ENCODE data around the gene PROK2.

The PROK2 gene, protein sequence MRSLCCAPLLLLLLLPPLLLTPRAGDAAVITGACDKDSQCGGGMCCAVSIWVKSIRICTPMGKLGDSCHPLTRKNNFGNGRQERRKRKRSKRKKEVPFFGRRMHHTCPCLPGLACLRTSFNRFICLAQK

DNA sequence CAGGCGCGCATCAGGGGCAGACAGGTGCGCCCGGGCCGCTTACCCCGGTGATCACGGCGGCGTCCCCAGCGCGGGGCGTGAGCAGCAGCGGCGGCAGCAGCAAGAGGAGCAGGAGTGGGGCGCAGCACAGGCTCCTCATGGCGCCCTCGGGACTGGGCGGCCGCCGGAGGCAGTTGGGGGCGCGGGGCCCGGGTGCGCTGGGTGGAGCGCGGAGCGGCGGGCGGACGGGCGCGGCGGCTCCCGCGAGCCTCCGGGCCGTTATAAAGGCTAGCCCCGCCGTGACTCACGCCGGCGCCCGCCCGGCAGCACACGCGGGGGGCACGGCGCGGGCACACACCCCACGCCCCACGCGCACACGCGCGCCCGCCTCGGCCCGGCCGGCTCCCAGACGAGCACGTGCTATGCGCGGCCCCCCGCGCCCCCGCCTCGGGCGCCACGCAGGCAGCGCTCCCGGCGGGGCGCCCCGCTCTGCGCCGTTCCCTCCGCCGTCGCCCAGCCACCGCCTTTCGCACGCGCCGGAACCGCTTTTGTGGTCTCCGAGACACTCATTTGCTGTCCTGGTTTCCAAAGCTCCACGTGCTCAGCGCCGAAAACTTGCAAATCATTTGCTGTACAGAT is at the start of gene PROK2:
PROK2 (minus strand) TSS at position 235 of the 618 bp plus-strand sequence; CDS start at position 139, 96 bp downstream.
- DNase-seq (ENCODE audit: low read depth in 2 of 2): no peak

DNA sequence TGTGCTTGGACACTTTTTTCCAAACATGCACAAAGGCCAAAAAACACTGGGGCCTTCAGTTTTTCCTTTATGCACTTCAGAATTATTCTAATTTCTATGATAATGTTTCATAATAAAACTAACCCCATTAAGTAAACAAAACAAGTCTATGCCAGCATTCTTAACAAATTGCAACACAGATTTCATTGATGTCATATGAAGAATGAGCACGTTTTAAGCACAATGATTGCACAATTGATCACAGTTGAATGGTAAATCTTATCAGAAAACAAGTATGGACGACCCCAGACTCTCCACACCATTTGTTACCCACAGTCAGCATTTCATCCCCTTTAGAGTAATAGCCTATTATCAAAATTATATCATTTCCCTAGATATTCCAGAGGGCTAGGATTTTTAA is 46.7 kb upstream of the PROK2 start:
- no peak for DNase-seq (ENCODE audit: low read depth in 2 of 2)

DNA sequence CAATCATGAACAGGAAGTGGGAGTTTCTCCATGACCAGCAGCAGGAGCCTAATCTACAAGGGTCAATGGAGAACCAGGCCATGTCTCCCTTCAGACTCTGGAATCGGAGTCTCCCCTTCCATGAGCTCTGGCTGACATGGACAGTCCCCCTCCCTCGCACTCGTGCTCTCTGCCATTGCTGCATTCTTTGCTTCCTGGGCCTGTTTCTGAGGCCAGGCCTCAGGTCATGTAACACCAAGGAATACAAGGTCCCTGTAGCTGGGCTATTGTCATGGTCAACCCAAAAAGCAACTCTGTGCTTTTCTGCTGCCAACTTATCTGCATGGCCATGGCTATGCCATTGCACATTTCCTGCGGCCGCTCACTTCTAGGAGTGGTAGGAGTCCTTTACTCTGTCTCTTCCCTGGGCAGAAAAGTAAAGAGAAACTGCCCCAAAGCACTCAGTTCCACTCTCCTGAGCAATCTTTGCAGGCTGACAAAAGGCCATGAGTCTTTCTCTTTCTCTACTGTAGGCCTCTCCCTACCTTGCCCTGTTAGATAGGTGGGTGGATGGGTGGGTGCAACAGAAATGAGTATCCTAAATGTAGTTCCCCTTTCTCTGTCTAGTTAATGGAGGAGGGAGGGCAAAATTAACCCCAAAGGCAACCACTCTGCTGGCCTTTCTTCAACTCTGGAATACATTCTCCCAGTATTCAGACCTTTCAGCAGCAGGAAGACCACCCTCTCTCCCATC is 40.8 kb upstream of the PROK2 start:
- no peak for DNase-seq (ENCODE audit: low read depth in 2 of 2)

DNA sequence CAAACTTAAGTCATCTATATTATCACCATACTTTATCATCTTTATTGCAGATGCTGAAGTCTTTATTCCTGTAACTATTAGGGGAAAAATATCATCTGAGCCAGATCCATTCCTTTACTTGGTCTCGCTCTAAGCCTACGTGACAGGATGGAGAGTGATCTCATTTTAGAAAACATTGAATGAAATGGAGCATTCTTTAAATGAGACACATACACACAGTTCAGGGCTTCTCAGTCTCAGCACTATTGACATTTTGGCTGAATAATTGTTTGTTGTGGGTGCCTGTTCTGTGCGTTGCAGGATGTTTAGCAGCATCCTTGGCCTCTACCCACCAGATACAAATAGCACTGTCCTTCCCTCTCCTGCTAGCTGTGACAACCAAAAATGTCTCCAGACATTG is 36.2 kb upstream of the PROK2 start:
- DNase-seq (ENCODE audit: low read depth in 2 of 2): no peak

DNA sequence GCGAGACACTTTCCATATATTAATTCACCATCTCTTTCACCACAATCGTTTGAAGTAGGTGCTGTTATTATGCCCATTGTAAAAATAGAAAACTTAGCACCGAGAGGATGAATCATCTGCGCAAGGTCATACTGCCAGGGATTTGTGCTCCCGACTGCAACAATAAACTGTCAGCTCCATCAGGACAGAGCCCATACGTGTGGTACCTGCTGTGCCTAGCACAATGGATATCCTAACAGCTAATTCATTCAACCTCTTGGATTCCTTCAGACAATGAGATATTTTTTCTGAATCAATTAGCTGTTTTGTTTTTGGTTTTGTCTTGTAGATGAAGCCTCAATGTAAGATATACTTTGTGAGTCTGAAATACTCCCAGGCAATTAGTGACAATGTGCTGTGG is 32.3 kb upstream of the PROK2 start:
- DNase-seq (ENCODE audit: low read depth in 2 of 2): no peak

DNA sequence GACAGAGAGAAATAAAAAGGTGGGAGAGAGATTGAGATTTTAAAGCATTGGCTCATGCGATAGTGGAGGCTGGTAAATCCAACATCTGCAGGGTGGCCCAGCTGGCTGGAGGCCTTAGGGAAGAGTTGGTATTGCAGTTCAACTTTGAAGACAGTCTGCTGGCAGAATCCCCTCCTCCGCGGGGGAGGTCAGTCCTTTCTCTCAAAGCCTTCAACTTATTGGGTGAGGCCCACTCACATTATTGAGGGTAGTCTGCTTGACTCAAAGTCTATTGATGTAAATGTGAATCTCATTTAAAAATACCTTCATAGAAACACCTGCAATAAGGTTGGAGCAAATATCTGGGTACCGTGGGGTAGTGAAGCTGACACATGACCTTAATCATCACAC is 31.8 kb upstream of the PROK2 start:
- no peak for DNase-seq (ENCODE audit: low read depth in 2 of 2)

DNA sequence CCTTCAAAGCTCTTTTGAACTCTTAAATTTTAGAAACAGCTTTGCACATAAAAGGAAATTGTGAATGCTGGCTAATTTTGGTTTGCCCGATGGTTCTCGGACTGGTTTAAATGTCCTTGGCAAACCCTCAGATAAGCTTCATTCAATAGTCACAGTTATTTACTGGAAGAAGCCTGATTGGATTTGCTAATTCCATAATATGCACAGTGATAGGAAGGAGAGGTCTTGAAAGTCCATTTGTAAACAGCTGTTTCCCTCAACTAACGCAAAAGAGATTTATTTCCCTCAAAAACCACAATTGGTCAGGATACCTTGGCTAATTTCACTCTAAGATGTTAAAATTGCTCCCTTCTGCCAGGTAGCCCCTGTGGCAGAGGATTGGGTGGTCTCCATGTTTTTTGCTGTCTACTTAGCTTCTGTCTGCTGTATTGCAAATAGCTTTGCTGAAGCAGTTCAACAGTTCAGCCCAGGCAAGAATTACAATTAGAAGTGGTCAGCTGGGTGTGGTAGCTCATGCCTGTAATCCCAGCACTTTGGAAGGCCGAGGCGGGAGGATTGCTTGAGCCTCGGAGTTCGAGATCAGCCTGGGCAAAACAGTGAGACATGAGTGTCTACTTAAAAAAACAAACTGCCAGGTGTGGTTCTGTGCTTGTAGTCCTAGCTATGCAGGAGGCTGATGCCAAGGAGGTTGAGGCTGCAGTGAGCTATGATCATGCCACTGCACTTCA is 30.6 kb upstream of the PROK2 start:
- DNase-seq (ENCODE audit: low read depth in 2 of 2): no peak

DNA sequence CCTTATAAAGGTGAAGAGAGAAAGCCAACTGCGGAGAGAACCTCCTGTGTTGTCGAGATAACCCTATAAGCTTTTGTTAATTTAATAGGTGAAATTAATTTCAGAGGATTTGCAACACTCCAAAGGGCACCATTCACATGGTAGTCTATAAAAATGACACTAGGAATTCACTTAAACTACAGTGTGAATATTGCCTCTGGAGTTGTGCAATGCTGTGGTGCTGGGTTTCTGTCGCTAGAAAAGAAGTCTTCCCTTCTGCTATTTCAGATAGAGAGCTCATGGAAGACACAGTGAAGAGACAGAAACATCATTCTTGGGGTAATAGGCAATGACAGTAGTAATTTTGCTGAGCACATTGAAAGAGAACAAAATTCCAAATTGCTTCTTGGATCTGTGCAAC is 28.8 kb upstream of the PROK2 start:
- no peak for DNase-seq (ENCODE audit: low read depth in 2 of 2)

DNA sequence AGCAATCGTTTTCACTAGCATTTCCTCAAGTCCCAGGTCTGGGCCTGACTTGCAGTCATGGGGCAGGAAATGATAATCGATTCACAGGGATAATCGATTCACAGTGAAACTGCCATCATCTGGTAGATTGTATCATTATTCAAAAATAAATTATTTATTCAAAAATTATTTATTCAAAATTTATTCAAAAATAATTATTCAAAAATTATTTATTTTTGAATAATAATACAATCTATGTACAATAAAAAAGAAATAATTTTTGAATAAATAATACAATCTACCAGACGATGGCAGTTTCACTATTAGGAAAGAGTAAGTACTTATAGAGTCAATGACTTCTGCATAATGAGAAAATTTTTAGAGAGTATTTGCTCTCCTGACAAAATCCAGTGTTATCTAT is 28.1 kb upstream of the PROK2 start:
- DNase-seq (ENCODE audit: low read depth in 2 of 2): no peak

DNA sequence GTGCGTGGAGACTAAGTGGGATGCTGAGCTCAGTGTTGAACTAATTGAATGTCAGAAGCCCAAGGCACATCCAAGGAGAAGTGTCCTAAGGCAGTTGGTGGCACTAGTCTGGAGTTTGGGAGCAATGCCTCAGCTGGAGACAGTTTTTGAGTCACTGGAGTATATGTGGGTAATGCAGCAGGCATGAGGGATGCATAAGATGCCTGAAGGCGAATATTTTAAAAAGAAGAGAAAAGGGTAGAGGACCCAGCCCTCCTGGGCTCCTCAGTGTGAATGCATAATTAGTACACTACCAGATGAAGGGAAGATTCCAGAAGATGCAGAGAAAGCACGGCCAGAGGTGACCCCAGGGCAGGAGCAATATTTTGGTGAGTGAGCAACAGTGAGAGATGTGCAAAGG is 25.1 kb upstream of the PROK2 start:
- no peak for DNase-seq (ENCODE audit: low read depth in 2 of 2)

DNA sequence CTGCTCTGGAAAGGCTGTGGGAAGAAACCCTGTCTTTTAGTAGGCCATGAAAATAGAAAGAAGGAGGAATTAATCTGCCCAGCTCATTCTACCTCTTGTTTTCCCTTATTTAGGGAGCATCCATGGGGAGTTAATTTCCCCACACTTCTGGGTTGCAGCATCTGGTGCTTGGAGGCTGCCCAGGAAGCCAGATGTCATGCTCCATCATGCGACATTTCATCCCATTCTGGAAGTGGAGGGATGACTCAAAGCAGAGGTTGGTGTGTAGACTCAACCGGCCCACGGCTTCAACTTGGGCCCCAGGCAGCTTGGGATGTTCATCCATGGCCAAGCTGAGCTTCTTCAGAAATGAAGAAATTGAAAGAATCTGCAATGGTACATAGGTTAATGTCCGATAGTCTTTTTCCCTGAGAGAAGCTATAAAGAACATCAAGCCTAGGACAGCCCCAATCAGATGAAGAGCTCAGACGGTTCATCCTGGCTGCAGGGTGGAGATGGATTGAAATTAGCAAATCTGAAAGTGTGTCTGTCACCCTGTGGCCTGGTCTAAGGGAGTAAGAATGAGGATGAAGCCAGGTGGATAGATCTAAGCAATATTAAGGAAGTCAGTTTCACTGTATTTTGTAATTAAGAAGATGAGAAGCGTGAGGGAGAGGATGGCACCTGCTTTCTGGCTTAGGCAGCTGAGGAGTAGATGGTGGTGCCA is 24.5 kb upstream of the PROK2 start:
- no peak for DNase-seq (ENCODE audit: low read depth in 2 of 2)

DNA sequence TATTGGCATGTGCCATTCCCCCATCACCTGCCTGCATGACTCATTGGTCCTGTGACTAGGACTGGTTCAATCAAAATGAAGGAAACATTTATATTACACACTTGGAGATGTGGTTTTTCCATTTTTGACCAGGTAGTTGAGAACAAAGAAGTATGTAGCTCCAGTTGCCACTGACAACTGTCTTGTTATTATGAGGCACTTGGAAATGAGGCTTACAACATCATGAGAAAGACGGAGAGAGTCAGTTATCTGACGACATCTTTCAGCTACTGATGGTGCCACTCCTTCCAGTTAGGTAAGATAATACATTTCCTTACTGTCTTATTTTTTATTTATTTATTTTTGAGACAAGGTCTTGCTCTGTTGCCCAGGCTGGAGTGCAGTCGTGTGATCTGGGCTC is 21.8 kb upstream of the PROK2 start:
- no peak for DNase-seq (ENCODE audit: low read depth in 2 of 2)

DNA sequence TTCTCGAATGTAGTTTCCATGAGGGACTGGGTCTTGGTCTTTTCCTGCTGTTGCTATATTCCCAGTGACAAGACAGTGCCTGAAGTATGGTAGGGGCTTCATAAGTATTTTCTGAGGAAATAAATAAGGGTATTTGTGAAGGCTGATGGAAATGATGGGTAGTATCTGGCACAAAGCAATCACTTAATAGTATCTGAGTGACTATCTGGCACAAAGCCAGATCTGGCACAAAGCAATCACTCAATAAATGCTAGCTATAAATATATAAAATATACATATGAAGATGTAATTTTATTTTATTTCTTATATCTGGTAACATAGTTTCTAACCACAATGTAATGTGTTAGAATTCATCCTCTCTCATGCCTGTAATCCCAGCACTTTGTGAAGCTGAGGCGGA is 20.7 kb upstream of the PROK2 start:
- DNase-seq (ENCODE audit: low read depth in 2 of 2): no peak

DNA sequence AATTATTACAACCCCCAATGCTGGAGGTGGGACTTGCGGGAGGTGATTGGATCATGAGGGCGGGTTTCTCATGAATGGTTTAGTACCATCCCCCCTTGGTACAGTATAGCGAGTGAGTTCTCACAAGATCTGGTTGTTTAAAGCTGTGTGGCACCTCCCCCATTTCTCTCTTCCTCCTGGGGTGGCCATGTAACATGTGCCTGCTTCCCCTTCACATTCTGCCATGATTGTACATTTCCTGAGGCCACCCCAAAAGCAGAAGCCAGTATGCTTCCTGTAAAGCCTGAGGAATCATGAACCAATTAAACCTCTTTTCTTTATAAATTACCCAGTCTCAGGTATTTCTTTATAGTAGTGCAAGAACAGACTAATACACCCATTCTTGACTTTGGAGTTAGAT is 20.3 kb upstream of the PROK2 start:
- no peak for DNase-seq (ENCODE audit: low read depth in 2 of 2)

DNA sequence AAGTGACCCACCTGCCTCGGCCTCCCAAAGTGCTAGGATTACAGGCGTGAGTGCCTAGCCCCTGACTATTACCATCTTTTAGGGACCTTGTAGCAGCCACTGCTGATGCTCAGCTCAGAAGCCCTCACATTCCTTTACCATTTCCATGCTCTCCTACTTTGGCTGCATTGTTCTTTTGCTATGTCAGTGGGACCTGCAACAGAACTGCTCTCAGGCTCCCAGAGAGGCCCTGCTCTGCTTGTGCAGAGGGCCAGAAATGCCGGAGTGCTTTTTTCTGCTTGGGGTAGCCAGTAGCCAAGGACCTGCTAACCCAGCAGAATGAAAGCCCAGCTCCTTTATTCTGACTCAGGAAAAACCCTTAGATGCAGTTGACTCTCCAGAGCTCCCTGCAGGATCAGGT is 18.3 kb upstream of the PROK2 start:
- DNase-seq (ENCODE audit: low read depth in 2 of 2): no peak

DNA sequence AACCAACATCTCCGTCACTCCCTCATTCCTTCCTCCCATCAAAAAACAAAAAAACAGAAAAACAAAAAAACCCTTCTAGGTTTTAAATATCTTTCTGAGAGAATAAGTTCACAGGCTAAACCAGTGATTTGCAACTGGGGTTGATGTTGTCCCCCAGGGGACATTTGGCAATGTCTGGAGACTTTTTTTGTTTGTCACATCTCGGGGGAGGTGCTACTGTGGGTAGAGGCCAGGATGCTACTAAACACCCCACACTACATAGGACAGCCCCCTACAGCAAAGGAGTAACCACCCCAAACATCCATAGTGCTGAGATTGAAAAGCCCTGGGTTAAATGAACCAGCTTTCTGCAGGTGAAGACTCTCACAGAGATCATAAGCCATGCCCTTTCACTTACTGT is 17.0 kb upstream of the PROK2 start:
- DNase-seq (ENCODE audit: low read depth in 2 of 2): no peak

DNA sequence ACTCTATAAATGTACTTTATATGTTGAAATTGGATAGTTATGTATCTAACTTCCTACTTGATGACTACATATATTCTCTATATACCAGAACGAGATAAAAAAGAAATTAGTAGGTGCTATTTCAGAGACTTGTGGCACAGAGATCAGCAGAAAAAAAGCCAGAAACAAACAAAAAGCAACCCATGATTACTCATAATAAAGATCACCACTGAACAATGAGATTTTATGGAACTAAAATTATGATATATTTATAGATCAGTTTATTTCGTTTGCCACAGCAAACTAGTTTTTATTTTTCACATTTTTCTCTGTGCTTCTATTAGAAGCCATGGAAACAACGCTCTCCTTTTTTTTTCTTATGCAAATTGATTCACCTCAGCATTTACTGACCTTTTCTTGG is 15.1 kb upstream of the PROK2 start:
- no peak for DNase-seq (ENCODE audit: low read depth in 2 of 2)

DNA sequence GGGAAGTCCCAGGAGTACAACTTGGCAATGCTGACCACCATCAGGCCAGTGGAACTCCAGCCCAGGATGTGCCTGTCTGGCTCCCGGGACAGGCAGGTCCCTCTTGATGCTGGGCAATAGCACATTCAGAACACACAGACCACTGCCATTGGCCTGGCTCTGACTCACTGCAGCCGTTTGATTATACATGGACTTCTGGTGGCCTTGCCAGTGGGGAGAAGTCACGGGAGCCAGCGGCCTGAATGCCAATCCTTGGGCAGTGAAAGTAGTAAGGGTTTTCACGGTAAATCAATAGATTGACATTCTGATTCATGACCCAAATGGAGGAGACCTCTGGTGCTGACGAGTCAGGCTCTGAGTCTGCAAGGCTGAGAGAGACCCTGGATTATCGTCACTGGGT is 12.5 kb upstream of the PROK2 start:
- no peak for DNase-seq (ENCODE audit: low read depth in 2 of 2)

DNA sequence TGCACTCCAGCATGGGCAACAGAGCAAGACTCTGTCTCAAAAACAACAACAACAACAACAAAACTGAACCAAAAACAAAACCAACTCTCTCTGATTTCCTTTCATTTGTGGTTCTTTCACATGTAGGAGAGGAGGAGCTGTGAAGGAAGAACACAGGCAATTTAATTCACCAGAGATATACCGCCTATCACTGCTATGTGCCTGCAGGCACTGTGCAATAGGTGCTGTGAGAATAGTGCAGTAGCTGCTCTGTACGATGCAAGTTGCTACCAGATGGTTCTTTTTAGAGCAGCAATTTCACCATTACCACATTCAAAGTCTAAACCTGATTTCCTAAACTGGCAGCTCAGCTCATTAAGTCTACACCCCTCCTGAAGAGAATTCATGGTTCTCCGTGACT is 11.3 kb upstream of the PROK2 start:
- no peak for DNase-seq (ENCODE audit: low read depth in 2 of 2)

DNA sequence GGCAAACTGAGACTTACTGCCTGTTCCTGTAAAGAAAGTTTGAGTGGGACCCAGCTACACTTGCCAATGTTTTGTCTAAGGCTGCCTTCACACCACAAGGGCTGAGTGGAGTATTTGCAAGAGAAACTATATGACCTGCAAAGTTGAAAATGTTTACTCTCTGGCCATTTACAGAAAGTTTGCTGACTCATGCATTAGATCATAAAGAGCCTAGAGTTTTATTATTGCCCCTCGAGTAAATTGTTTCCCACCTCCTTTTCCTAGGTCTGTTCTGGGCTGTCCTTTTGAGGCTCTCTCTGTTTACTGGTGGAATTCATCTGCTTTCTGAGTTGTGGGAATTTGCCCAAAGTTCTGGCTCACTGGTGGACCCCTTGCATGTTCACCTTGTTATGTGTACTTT is 6.7 kb upstream of the PROK2 start:
- no peak for DNase-seq (ENCODE audit: low read depth in 2 of 2)

DNA sequence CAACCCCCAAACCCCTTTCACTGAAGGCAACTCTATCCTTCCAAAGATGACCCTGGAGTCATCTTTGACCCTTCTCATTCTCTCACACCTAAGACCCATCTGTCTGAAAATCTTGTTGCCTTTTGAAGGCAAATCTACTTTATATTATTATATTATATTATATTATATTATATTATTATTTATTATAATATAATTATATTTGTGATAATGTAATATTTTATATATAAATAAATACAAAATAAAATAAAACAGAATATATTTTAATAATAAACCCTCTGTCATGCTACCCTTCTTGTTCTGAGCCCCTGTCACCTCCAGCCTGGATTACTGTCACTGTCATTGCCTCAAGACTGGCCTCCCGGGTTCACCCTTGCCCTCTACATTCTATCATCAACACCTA is 5.0 kb upstream of the PROK2 start:
- DNase-seq (ENCODE audit: low read depth in 2 of 2): no peak

DNA sequence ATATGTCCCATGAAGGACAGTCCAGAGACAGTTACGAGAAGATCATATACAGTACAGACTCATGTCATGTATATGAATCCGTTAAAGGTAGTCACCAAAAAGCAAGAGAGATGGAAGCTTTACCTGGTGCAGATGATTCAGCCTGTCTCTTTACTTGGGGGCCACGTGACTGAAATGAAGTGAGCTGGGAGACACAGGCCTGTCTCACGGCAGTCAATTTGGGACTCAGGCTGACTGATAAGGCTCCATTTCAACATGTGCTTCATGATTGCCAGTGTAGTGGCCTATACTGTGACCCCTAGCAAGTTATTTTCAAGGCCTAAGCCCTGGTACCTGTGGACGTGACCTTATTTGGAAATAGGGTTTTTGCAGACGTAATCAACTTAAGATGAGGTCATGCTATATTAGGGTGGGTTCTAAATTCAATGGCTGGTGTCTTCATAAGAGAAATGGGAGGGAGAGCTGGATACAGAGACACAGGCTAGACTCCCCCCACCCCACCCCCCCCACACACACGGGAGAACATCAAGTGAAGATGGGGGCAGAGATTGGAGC is 3.0 kb upstream of the PROK2 start:
- DNase-seq (ENCODE audit: low read depth in 2 of 2): no peak
